ENCODE results near the gene KLHL3. TPM values are rescaled to one million over a fixed set of nuclear protein-coding genes. Genes with fewer than 3 reads are reported as not detected.

The KLHL3 gene
- total and polyA plus RNA-seq, 2 experiments from 2014 or later: 4.9 to 10.8 TPM

GRCh38 chr5:137629646-137630045, 106.2 kb downstream of the KLHL3 start:
- no peaks in the 10 kb centered on the region for H3K27me3 Mint-ChIP-seq (ENCODE audit: insufficient read depth, low read depth, poor library complexity)
- no peaks in the 10 kb centered on the region for H3K36me3 ChIP-seq (ENCODE audit: insufficient read depth)
- H3F3A ChIP-seq (replicated peaks; ENCODE audit: low read depth): no peaks in the 10 kb centered on the region
- peak overlapping the region; percentile 41; the same call in 1 of the 2 replicates for H3K27ac Mint-ChIP-seq
- no peak overlapping the region for H3K4me3 ChIP-seq
- no peaks in the 10 kb centered on the region for H3K27me3 ChIP-seq (ENCODE audit: insufficient read depth)
- H3K4me1 Mint-ChIP-seq: peaks cover 13% of the 10 kb centered on the region
- H3K4me3 Mint-ChIP-seq: no peak overlapping the region
- TF ChIP-seq CTCF (conservative IDR thresholded peaks at IDR 0.05; ENCODE audit: low read depth in 2 of 2): peak; percentile 81 to 97
- no peak for TF ChIP-seq ZNF331 (CRISPR knock-in tag; IDR thresholded peaks at IDR 0.05; ENCODE audit: low read depth)
- no peak for TF ChIP-seq ZNF114 (CRISPR knock-in tag; IDR thresholded peaks at IDR 0.05)
- TF ChIP-seq NANOG (IDR thresholded peaks at IDR 0.05; ENCODE audit: borderline replicate concordance): no peak
- TF ChIP-seq, protein P1, sequence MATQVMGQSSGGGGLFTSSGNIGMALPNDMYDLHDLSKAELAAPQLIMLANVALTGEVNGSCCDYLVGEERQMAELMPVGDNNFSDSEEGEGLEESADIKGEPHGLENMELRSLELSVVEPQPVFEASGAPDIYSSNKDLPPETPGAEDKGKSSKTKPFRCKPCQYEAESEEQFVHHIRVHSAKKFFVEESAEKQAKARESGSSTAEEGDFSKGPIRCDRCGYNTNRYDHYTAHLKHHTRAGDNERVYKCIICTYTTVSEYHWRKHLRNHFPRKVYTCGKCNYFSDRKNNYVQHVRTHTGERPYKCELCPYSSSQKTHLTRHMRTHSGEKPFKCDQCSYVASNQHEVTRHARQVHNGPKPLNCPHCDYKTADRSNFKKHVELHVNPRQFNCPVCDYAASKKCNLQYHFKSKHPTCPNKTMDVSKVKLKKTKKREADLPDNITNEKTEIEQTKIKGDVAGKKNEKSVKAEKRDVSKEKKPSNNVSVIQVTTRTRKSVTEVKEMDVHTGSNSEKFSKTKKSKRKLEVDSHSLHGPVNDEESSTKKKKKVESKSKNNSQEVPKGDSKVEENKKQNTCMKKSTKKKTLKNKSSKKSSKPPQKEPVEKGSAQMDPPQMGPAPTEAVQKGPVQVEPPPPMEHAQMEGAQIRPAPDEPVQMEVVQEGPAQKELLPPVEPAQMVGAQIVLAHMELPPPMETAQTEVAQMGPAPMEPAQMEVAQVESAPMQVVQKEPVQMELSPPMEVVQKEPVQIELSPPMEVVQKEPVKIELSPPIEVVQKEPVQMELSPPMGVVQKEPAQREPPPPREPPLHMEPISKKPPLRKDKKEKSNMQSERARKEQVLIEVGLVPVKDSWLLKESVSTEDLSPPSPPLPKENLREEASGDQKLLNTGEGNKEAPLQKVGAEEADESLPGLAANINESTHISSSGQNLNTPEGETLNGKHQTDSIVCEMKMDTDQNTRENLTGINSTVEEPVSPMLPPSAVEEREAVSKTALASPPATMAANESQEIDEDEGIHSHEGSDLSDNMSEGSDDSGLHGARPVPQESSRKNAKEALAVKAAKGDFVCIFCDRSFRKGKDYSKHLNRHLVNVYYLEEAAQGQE (IDR thresholded peaks at IDR 0.05; ENCODE audit: unreplicated experiment): no peak
- no peak overlapping the region for H3K4me2 ChIP-seq
- DNase-seq (ENCODE audit: low spot score) (peak; percentile 80), ATAC-seq (peak; percentile 88)
- peaks cover 8% of the 10 kb centered on the region; the same call in 1 of the 2 replicates for H3K4me1 ChIP-seq (ENCODE audit: insufficient read depth)
- H3K27ac ChIP-seq (ENCODE audit: low read depth): no peak overlapping the region
- no peak overlapping the region for H2AFZ ChIP-seq
- H4K20me1 ChIP-seq (replicated peaks; ENCODE audit: insufficient read depth): no peaks in the 10 kb centered on the region; the same call in 1 of the 2 replicates
- no peaks in the 10 kb centered on the region for H3K79me2 ChIP-seq (replicated peaks; ENCODE audit: insufficient read depth)
- no peaks in the 10 kb centered on the region for H3K9me3 Mint-ChIP-seq
- peaks cover 13% of the 10 kb centered on the region for H3K36me3 Mint-ChIP-seq (ENCODE audit: low read depth)
- H3K9me2 ChIP-seq (ENCODE audit: insufficient read depth): no peaks in the 10 kb centered on the region

DNA sequence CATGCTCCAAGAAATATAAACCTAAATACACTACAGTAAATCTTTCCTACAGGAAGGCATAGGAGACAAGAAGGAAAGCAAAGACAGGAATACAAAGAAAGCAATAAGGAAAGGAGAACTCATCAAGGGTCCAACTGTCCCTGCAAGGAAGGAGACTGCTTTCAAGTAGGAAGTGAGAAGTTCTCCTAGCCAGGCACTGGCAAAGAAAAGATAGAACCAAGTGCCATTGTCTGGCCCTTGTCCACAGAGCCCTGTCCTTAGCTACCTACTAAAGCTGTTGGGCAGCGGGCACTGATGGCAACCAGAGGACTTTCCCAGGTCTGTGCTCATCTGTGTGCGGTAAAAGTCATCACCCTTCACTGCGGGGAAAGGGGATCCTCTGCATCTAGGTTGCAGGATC, 108.2 kb downstream of the KLHL3 start:
- Histone ChIP-seq H3K4me1 (ENCODE audit: insufficient read depth) (peaks cover 8% of the 10 kb centered on the region; the same call in 1 of the 2 replicates), H3F3A (replicated peaks; ENCODE audit: low read depth) (no peaks in the 10 kb centered on the region), H2AFZ (no peak overlapping the region), H3K36me3 (ENCODE audit: insufficient read depth) (no peaks in the 10 kb centered on the region), H3K79me2 (replicated peaks; ENCODE audit: insufficient read depth) (no peaks in the 10 kb centered on the region), H3K9me2 (ENCODE audit: insufficient read depth) (no peaks in the 10 kb centered on the region), H4K20me1 (replicated peaks; ENCODE audit: insufficient read depth) (no peaks in the 10 kb centered on the region; the same call in 1 of the 2 replicates), H3K27ac (ENCODE audit: low read depth) (no peak overlapping the region), H3K4me2 (no peak overlapping the region), H3K4me3 (no peak overlapping the region), H3K27me3 (ENCODE audit: insufficient read depth) (no peaks in the 10 kb centered on the region)
- peaks cover 6% of the 10 kb centered on the region for H3K36me3 Mint-ChIP-seq (ENCODE audit: low read depth)
- no peaks in the 10 kb centered on the region for H3K9me3 Mint-ChIP-seq
- no peak for ATAC-seq
- no peak overlapping the region for H3K4me3 Mint-ChIP-seq
- DNase-seq (ENCODE audit: low spot score): no peak
- H3K27ac Mint-ChIP-seq: no peak overlapping the region
- H3K4me1 Mint-ChIP-seq: peaks cover 13% of the 10 kb centered on the region
- H3K27me3 Mint-ChIP-seq (ENCODE audit: insufficient read depth, low read depth, poor library complexity): no peaks in the 10 kb centered on the region
- TF ChIP-seq CREB1 (CRISPR knock-in tag; IDR thresholded peaks at IDR 0.05; ENCODE audit: low read depth) (no peak), POLR2AphosphoS5 (IDR thresholded peaks at IDR 0.05; ENCODE audit: low read depth) (no peak), NANOG (IDR thresholded peaks at IDR 0.05; ENCODE audit: borderline replicate concordance) (no peak), STAT1 (IDR thresholded peaks at IDR 0.05; ENCODE audit: unreplicated experiment) (no peak), CTCF (conservative IDR thresholded peaks at IDR 0.05; ENCODE audit: low read depth in 2 of 2) (no peak), ZNF331 (CRISPR knock-in tag; IDR thresholded peaks at IDR 0.05; ENCODE audit: low read depth) (no peak), JUNB (IDR thresholded peaks at IDR 0.05; ENCODE audit: unreplicated experiment) (no peak), EZH2phosphoT487 (IDR thresholded peaks at IDR 0.05; ENCODE audit: unreplicated experiment) (no peak)
- TF ChIP-seq, protein P2, sequence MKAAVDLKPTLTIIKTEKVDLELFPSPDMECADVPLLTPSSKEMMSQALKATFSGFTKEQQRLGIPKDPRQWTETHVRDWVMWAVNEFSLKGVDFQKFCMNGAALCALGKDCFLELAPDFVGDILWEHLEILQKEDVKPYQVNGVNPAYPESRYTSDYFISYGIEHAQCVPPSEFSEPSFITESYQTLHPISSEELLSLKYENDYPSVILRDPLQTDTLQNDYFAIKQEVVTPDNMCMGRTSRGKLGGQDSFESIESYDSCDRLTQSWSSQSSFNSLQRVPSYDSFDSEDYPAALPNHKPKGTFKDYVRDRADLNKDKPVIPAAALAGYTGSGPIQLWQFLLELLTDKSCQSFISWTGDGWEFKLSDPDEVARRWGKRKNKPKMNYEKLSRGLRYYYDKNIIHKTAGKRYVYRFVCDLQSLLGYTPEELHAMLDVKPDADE (IDR thresholded peaks at IDR 0.05): no peak
- TF ChIP-seq, protein P1 (IDR thresholded peaks at IDR 0.05; ENCODE audit: unreplicated experiment): no peak

All from GM23338 (cell line).